ENCODE results near the gene ZNF292. TPM values are rescaled to one million over a fixed set of nuclear protein-coding genes. Genes with fewer than 3 reads are reported as not detected.
"Not testable (repeated sequence)": the region's sequence is repeated elsewhere in the genome, so short reads cannot be mapped to it uniquely, and the experiment has no call there.

The ZNF292 gene
- total RNA-seq, 4 donors from 2014 or later = 17.8 to 40.0 (median 21.3) TPM

DNA sequence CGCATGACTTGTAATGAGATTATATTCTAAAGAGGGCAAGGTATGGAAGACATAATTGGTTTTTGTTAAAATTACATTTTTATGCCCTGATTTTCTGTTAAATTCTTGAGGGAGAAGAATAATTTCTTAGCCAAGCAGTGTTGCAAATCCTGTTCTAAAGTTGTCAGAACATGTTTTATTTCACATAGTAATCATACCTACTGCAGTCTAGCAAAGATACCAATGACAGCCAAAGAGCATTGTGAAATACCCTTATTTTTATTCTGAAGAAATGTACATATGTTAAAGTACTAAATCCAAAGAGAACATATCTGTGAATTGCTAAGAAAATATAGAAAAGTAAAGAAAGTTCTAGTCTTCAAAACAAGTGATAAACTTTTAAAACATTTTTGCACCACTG lies 127.4 kb downstream of the ZNF292 start:
- DNase-seq (ENCODE audit: low spot score) (no peak), ATAC-seq (ENCODE audit: low FRiP score) (no peak)
- TF ChIP-seq, protein P1, sequence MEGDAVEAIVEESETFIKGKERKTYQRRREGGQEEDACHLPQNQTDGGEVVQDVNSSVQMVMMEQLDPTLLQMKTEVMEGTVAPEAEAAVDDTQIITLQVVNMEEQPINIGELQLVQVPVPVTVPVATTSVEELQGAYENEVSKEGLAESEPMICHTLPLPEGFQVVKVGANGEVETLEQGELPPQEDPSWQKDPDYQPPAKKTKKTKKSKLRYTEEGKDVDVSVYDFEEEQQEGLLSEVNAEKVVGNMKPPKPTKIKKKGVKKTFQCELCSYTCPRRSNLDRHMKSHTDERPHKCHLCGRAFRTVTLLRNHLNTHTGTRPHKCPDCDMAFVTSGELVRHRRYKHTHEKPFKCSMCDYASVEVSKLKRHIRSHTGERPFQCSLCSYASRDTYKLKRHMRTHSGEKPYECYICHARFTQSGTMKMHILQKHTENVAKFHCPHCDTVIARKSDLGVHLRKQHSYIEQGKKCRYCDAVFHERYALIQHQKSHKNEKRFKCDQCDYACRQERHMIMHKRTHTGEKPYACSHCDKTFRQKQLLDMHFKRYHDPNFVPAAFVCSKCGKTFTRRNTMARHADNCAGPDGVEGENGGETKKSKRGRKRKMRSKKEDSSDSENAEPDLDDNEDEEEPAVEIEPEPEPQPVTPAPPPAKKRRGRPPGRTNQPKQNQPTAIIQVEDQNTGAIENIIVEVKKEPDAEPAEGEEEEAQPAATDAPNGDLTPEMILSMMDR (IDR thresholded peaks at IDR 0.05) = no peak

DNA sequence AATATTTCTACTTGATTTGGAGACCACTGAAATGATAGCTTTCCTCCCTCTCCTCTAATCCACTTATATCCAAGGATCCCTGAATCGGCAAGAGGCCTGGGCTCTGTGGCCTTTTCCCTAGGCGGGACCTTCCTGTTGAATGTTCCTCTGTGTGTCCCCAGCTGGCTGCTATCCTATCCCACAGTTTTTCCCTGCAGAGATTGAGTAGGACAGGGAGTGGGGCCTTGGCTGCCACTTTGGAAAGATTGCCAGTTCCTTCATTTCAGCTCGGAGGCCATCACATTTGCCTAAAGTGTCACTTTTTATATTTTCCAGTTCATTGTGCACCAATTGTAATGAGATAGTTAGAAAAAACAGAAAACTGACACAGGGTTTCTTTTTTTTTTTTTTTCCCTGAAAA lies 128.1 kb downstream of the ZNF292 start:
- no peak for DNase-seq (ENCODE audit: low spot score)
- ATAC-seq (ENCODE audit: low FRiP score) = no peak
- TF ChIP-seq, protein P1 (IDR thresholded peaks at IDR 0.05) = no peak

DNA sequence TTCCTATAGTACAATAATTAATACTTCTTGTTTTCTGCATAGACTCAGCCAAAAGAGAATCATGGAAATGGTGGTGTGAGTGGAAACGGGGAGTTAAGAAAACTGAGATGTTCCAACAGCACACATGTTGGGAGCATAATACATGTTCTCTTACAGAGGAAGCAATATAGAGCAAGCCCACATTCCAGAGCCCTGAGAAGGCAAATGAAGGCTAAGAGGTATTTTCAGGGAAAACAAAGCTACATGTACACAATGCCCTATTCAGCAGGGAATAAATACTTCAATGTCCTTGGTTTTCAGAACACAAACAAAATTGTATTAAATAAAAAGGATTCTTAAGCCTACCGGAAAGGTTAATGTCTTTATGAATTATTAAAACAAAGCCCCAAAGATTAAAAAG lies 131.9 kb downstream of the ZNF292 start:
- TF ChIP-seq, protein P1 (IDR thresholded peaks at IDR 0.05) = no peak
- no peak for ATAC-seq (ENCODE audit: low FRiP score)
- DNase-seq (ENCODE audit: low spot score) = no peak

DNA sequence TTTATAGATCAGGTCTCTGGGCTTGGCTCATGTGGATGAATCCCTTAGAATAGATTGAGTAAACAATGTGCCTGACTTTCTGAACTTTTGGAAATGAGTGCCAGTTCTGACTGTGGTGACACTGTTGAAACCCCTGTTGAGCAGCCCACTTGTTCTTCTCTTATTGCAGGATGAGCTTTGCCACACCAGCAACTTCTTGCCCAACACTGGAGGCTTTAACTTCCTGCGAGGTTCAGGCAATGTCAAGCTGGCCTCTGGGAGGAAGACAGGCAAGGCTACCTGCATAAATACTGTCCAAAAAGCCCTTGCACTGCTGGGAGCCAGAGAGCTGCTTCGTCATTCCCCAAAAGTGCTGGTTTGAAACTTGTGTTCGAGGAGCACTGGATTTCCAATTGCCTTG lies 134.2 kb downstream of the ZNF292 start:
- TF ChIP-seq, protein P1 (IDR thresholded peaks at IDR 0.05) = no peak
- ATAC-seq (ENCODE audit: low FRiP score) (no peak), DNase-seq (ENCODE audit: low spot score) (no peak)

DNA sequence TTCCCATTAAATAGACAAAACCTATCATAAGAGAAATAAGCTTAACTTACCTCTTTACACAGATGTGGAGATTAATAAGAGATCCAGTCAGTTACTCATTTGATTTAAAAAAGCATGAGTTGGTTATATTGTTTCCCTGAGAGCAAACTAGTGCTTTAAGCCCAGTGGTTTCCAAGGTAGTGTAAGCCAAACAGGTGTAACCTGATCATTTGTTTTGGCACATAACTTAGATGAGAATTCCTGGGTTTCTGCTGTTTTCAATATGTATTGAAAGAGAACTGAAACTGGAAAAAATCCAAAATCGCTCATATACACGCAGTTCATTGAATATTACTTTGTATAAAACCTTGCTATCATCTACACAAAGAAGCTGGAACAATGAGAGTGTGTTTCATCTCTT lies 136.5 kb downstream of the ZNF292 start:
- ATAC-seq (ENCODE audit: low FRiP score) = no peak
- TF ChIP-seq, protein P1 (IDR thresholded peaks at IDR 0.05) = no peak
- DNase-seq (ENCODE audit: low spot score) = no peak

DNA sequence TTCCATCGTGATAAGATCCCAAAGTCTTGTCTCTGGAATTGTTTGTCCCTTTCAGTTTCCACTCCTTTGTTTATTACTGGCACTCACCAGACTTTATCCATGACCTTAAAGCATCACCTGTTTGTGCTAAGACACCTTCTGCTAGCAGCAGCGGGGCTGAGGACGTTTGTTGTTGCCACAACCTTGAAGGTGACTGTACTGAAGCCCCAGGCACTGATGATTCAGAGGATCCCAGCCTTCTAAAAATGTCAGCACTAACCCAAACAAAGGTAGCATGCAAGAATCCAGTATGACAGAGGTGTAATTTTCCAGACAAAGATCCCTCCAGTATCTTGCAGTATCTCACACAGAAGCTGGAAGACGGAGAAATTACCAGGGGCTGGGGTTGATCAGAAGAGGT lies 138.2 kb downstream of the ZNF292 start:
- DNase-seq (ENCODE audit: low spot score) (no peak), ATAC-seq (ENCODE audit: low FRiP score) (no peak)
- TF ChIP-seq, protein P1 (IDR thresholded peaks at IDR 0.05) = no peak

DNA sequence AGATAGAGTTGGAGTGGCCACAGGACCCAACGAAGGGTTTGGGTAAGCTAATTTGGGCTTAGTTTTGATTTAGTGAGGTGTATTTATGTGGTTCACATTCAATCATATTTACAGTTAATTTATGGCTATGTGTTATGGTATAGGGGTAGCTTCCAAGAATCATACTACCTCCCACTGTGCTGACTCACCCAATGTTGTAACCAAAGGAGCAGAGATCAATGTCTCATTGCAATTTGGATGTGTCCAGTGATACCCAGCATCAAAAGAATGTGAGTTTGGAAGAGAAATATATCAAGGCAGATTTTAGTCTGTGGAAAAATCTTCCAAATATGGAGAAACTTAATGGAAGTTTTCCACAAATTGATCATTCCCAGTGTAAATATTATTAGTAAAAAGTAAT lies 141.8 kb downstream of the ZNF292 start:
- TF ChIP-seq, protein P1 (IDR thresholded peaks at IDR 0.05) = no peak
- ATAC-seq (ENCODE audit: low FRiP score) (no peak), DNase-seq (ENCODE audit: low spot score) (no peak)

DNA sequence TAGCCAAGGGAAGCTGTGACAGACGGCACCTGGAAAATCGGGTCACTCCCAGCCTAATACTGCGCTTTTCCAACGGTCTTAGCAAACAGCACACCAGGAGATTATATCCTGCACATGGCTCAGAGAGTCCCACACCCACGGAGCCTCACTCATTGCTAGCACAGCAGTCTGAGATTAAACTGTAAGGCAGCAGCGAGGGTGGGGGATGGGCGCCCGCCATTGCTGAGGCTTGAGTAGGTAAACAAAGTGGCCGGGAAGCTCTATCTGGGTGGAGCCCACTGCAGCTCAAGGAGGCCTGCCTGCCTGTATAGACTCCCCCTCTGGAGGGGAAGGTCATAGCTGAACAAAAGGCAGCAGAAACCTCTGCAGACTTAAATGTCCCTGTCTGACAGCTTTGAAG lies 145.9 kb downstream of the ZNF292 start:
- not testable (repeated sequence) for DNase-seq (ENCODE audit: low spot score); ATAC-seq (ENCODE audit: low FRiP score)

Measured in omental fat pad (tissue), 4 donors.